KMS-11 (cell line): ENCODE data around the gene CALCB.
"Not testable (repeated sequence)": the region's sequence is repeated elsewhere in the genome, so short reads cannot be mapped to it uniquely, and the experiment has no call there.

Experiments used
- H2AFZ ChIP-seq: fragments of 200-600 bp; sonication (generic); 2 replicates; pipeline ENCODE4 v1.6.1; 2016; ENCODE audit warnings: antibody characterized with exemption, mixed run types, low read depth
- H3K27ac ChIP-seq: fragments of 200-600 bp; sonication (generic); 2 replicates; pipeline ENCODE4 v1.6.1; 2016; ENCODE audit warnings: mild to moderate bottlenecking, mixed run types
- H3K27me3 ChIP-seq: fragments of 200-600 bp; sonication (generic); 2 replicates; pipeline ENCODE4 v1.6.1; 2017; ENCODE audit warnings: mild to moderate bottlenecking, low read depth, mixed run types, moderate library complexity; ENCODE audit not compliant: insufficient read depth
- H3K36me3 ChIP-seq: fragments of 200-600 bp; sonication (generic); 2 replicates; pipeline ENCODE4 v1.6.1; 2017; ENCODE audit warnings: mild to moderate bottlenecking, mixed run types; ENCODE audit not compliant: insufficient read depth
- H3K4me1 ChIP-seq: fragments of 200-600 bp; sonication (generic); 2 replicates; pipeline ENCODE4 v1.6.1; 2016; ENCODE audit warnings: mild to moderate bottlenecking, low read depth, mixed run types; ENCODE audit not compliant: poor library complexity, severe bottlenecking
- H3K4me2 ChIP-seq: fragments of 200-600 bp; sonication (generic); 2 replicates; pipeline ENCODE4 v1.7.0; 2016; ENCODE audit warnings: mild to moderate bottlenecking, mixed run types
- H3K4me3 ChIP-seq: fragments of 200-600 bp; sonication (generic); IDR thresholded peaks from 2 replicates; pipeline ENCODE4 v1.6.1; 2017; ENCODE audit warnings: low read depth, low read length, mixed read lengths; ENCODE audit not compliant: insufficient read depth
- H3K79me2 ChIP-seq: fragments of 200-600 bp; sonication (generic); 2 replicates; pipeline ENCODE4 v1.6.1; 2016; ENCODE audit warnings: low read depth, mixed run types; ENCODE audit not compliant: insufficient read depth
- H3K9ac ChIP-seq: fragments of 200-600 bp; sonication (generic); 2 replicates; pipeline ENCODE4 v1.6.1; 2016; ENCODE audit warnings: mild to moderate bottlenecking, mixed run types
- H4K20me1 ChIP-seq: fragments of 200-600 bp; sonication (generic); 2 replicates; pipeline ENCODE4 v1.6.1; 2016; ENCODE audit warnings: mild to moderate bottlenecking, mixed run types; ENCODE audit not compliant: insufficient read depth
- CTCF ChIP-seq: fragments of 200-600 bp; sonication (generic); conservative IDR thresholded peaks from 2 replicates; pipeline ENCODE4 v1.6.1; 2017; ENCODE audit warnings: low read depth, mild to moderate bottlenecking, antibody characterized with exemption, low read length, moderate library complexity, mixed read lengths

CALCB gene

GRCh38 chr11:15059132-15059915, 14.1 kb upstream of the CALCB start:
- Histone ChIP-seq H4K20me1 (no peaks in the 10 kb centered on the region), H3K4me3 (no peak overlapping the region), H3K4me2 (no peak overlapping the region), H3K27me3 (no peaks in the 10 kb centered on the region), H3K27ac (no peak overlapping the region), H3K4me1 (no peaks in the 10 kb centered on the region), H3K9ac (no peak overlapping the region), H3K36me3 (no peaks in the 10 kb centered on the region), H3K79me2 (no peaks in the 10 kb centered on the region), H2AFZ (no peak overlapping the region)
- TF ChIP-seq CTCF = no peak

- H3K4me3 ChIP-seq = no peak overlapping the region
- TF ChIP-seq CTCF = no peak
- no peaks in the 10 kb centered on the region for H3K27me3 ChIP-seq
- no peaks in the 10 kb centered on the region for H3K4me1 ChIP-seq
- H3K9ac ChIP-seq = no peak overlapping the region
- no peak overlapping the region for H3K4me2 ChIP-seq
- no peak overlapping the region for H2AFZ ChIP-seq
- no peak overlapping the region for H3K27ac ChIP-seq
- no peaks in the 10 kb centered on the region for H3K79me2 ChIP-seq
- no peaks in the 10 kb centered on the region for H4K20me1 ChIP-seq
- no peaks in the 10 kb centered on the region for H3K36me3 ChIP-seq
Observed at GRCh38 chr11:15062599-15062998, 10.8 kb upstream of the CALCB start.

- not testable (repeated sequence) for H3K9ac ChIP-seq, H3K27me3 ChIP-seq, H3K36me3 ChIP-seq
Observed at GRCh38 chr11:15069751-15070150, 3.6 kb upstream of the CALCB start.

GRCh38 chr11:15071556-15072255, 1.7 kb upstream of the CALCB start:
- no peaks in the 10 kb centered on the region for H3K36me3 ChIP-seq
- no peaks in the 10 kb centered on the region for H4K20me1 ChIP-seq
- no peak for TF ChIP-seq CTCF
- H3K9ac ChIP-seq = no peak overlapping the region
- H2AFZ ChIP-seq = no peak overlapping the region
- H3K4me1 ChIP-seq = no peaks in the 10 kb centered on the region
- H3K4me2 ChIP-seq = no peak overlapping the region
- H3K4me3 ChIP-seq = no peak overlapping the region
- no peaks in the 10 kb centered on the region for H3K79me2 ChIP-seq
- no peak overlapping the region for H3K27ac ChIP-seq
- H3K27me3 ChIP-seq = no peaks in the 10 kb centered on the region

More at GRCh38 chr11:15069751-15070150, 3.6 kb upstream of the CALCB start:
- H3K4me3 ChIP-seq, H3K27ac ChIP-seq, H3K4me2 ChIP-seq, H4K20me1 ChIP-seq, H2AFZ ChIP-seq, H3K4me1 ChIP-seq, H3K79me2 ChIP-seq: not testable (repeated sequence)

GRCh38 chr11:15072551-15073143, 746 bp upstream of the CALCB start:
- H3K79me2 ChIP-seq = no peaks in the 10 kb centered on the region
- H2AFZ ChIP-seq = no peak overlapping the region
- H3K4me1 ChIP-seq = no peaks in the 10 kb centered on the region
- no peak overlapping the region for H3K27ac ChIP-seq
- H3K4me3 ChIP-seq = no peak overlapping the region
- no peak for TF ChIP-seq CTCF
- no peak overlapping the region for H3K9ac ChIP-seq
- no peaks in the 10 kb centered on the region for H3K27me3 ChIP-seq
- no peaks in the 10 kb centered on the region for H3K36me3 ChIP-seq
- H3K4me2 ChIP-seq = no peak overlapping the region
- no peaks in the 10 kb centered on the region for H4K20me1 ChIP-seq
